Measurements from ENCODE around the gene CYP2W1.

CYP2W1 gene

GRCh38 chr7:1016577-1017531 is 33.9 kb downstream of the CYP2W1 start:
- DNase-seq (ENCODE audit: extremely low spot score) = no peak
- CTCF ChIA-PET = interaction anchor here (1.0 kb wide), 1 partner anchor 23 kb away, joined by 3 read pairs; no protein-coding TSS in a partner anchor
- TF ChIP-seq CTCF (IDR thresholded peaks at IDR 0.05; ENCODE audit: control extremely low read depth, extremely low read depth, low read depth, missing control alignments) = no peak
- POLR2A ChIA-PET = no interaction called here

- no peak for DNase-seq (ENCODE audit: extremely low spot score)
- ChIA-PET POLR2A (no interaction called here), CTCF (interaction anchor here (1.0 to 8.8 kb wide), 3 partner anchors 22 to 47 kb away, joined by 3 to 90 read pairs (median 7); no protein-coding TSS in a partner anchor)
- no peak for TF ChIP-seq CTCF (IDR thresholded peaks at IDR 0.05; ENCODE audit: control extremely low read depth, extremely low read depth, low read depth, missing control alignments)
These were observed 34.8 kb downstream of the CYP2W1 start for GRCh38 chr7:1017586-1018333.

- POLR2A ChIA-PET = interaction anchor here (0.8 kb wide), 1 partner anchor 140 kb away, joined by 10 read pairs; no protein-coding TSS in a partner anchor
- TF ChIP-seq CTCF (IDR thresholded peaks at IDR 0.05; ENCODE audit: control extremely low read depth, extremely low read depth, low read depth, missing control alignments) = no peak
- CTCF ChIA-PET = interaction anchor here (0.9 to 8.8 kb wide), 3 partner anchors 23 to 47 kb away, joined by 3 to 90 read pairs (median 7); no protein-coding TSS in a partner anchor
- DNase-seq (ENCODE audit: extremely low spot score) = no peak
These were observed 35.3 kb downstream of the CYP2W1 start for GRCh38 chr7:1018334-1018695.

GRCh38 chr7:1019255-1019785 is 36.3 kb downstream of the CYP2W1 start:
- TF ChIP-seq CTCF (IDR thresholded peaks at IDR 0.05; ENCODE audit: control extremely low read depth, extremely low read depth, low read depth, missing control alignments) = no peak
- POLR2A ChIA-PET = interaction anchor here (0.7 to 1.0 kb wide), 3 partner anchors 22 to 139 kb away, joined by 3 to 10 read pairs (median 7); partner anchors contain the start of gene COX19
- CTCF ChIA-PET = interaction anchor here (2.3 to 8.8 kb wide), 2 partner anchors 24 to 46 kb away, joined by 7 to 90 read pairs; no protein-coding TSS in a partner anchor
- no peak for DNase-seq (ENCODE audit: extremely low spot score)

GRCh38 chr7:1019789-1020610 is 37.0 kb downstream of the CYP2W1 start:
- CTCF ChIA-PET = interaction anchor here (1.8 to 8.8 kb wide), 3 partner anchors 24 to 45 kb away, joined by 5 to 90 read pairs (median 7); no protein-coding TSS in a partner anchor
- TF ChIP-seq CTCF (IDR thresholded peaks at IDR 0.05; ENCODE audit: control extremely low read depth, extremely low read depth, low read depth, missing control alignments) = no peak
- DNase-seq (ENCODE audit: extremely low spot score) = no peak
- POLR2A ChIA-PET = interaction anchor here (0.7 to 1.0 kb wide), 2 partner anchors 23 to 74 kb away, joined by 3 read pairs; no protein-coding TSS in a partner anchor
